Cerebellar nuclear complex (tissue), 1 donor: ENCODE measurements around the gene POMT2.

Experiments used
- DNase-seq, 2 experiments: peaks; one replicate each; lab custom pipeline; 2025; lab: John Stamatoyannopoulos, UW

Gene POMT2

DNA sequence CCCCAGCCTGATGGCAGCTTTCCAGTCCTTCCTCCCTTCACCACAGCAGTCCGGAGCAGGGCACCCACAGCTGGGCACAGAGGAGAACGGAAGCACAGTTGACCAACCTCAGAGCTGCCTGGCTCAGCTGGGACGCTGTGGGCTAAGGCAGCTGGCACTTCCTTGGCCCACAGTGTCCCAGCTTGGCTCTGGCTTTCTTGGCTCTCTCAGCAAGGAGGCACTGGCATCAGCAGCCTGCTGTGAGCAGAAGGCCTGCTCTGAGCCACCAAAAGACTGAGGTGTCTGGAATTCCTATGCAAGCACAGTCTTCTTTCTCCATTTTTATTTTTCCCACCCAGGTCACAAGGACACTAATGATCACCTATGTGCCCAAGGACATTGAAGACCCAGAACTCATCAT is 82.3 kb downstream of the POMT2 start:
- peak; percentile 9 to 18 for DNase-seq

DNA sequence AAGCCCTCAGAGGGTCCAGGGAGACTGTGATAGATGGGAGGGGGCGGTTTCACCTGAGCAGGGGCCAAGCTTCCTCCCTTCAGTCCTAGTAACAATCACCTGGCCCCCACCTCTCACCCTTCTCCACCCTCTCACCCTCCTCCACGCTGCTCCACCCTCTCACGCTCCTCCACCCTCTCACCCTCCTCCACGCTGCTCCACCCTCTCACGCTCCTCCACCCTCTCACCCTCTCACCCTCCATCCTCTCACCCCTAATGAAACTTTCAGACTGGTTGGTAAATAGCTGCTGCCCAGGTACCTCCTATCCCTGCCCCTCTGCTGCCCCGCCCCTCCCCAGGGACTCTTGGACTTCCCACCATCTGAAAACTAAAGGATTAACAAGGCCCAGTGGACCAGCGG is 83.9 kb downstream of the POMT2 start:
- DNase-seq: no peak

DNA sequence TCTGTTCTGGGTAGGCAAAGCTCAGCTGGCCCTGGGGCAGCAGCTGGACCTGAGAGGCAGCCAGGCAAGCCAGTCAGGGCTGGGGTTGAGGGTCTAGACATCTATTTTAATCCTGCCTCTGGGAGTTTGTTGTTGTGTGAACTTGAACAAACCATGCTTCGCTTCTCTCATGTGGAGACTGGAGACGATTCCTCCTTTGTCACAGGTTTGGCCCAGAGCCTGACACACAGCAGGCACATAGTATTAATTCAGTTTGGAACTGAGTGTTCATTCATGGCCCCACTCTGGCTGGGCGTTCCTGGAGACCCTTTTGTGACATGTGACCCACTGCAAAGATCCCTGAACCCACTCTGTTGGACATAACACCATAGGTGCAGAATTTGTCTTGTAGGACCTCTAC is 89.0 kb downstream of the POMT2 start:
- no peak for DNase-seq

DNA sequence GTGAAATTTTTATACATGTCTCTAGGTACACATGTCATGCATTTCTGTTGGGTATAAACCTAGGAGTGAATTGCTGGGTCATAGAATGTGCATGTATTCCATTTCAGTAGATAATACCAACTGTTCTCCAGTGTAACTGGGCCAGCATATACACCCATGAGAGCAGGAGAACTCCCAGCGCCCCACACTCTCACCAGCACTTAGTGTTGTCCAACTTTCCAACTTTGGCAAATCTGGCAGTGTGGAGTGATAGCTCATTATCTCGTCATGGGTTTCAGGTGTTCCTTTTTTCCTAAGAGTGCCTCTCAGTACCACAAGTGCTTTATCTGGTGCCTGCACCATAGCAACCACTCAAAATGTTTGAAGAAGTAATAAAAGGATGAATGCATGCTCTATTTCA is 89.8 kb downstream of the POMT2 start:
- DNase-seq: no peak

DNA sequence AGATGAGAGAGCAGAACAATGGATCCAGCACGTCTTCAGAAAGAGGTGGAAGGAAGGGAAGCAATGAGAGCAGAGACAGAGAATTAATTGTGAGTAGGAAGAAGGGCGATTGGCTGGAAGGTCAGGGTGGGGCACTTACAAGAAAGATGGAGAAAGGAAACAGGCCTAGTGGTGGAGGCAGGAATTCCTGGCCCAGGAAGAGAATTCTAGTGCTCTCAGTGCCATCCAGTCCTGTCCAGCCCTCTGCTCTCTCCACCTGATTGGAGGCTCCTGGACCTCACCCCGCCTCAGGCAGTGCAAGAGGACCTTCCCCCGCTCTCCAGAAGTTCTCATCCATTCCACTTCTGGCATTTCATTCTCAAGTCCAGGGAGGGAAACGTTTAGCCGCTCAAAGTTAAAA is 92.6 kb downstream of the POMT2 start:
- no peak for DNase-seq

DNA sequence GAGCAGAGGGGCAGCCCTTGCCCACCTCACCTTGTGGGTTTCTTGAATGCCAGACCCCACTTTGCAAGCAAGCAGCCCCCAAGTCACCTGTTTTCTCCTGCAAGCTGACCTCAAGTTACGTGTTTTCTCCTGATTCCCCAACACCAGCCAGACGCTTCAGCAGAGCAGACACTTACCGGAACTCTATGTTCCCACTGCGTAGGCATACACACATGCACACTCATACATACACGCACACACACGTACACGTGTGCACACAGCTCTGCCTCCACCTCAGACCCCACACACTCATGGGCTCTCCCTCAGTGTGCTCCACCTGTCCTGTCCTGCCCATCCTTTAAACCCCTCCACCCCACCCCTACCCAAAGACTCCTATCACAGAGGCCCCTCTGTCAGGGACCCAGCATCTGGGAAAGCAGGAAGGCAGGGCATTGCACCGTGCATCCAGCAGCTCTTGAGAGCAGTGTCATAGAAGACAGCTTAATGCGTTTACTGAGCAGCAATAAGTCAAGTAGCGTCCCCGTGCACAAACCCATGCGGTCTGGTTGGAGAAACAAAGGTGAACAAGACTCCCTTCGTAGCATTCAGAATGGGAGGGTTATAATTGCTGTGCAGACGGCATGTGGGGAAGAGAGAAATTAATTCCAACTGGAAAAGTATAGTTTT is 94.7 kb downstream of the POMT2 start:
- no peak for DNase-seq

DNA sequence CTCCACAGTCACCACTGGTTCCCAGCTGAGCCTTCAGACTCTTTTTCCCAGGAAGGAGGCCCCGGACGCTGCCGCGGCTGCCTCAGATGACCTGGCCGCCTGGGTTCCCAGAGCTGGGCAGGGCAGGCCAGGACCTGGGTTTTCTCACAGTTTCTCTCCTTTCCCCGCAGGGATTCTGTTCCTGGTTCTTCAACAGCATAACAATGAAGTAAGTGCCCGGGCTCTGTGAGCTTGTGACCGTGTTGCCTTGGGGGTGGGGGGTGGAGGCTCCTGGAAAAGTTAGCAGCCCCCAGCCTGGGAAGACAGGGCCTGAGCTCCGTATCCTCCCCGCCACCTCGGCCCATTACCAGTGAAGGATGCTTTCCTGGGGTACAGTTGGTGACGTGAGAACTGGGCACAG is 95.4 kb downstream of the POMT2 start:
- no peak for DNase-seq
